GM19025 (cell line): ENCODE data around the gene SNX3.
"Not testable (repeated sequence)": the region's sequence is repeated elsewhere in the genome, so short reads cannot be mapped to it uniquely, and the experiment has no call there.

Source experiments
- ATAC-seq: cut with Tn5 transposase; IDR thresholded peaks from one replicate; pipeline ENCODE4 v1.9.1; 2021; ENCODE audit warnings: mild to moderate bottlenecking, low read depth, moderate library complexity; ENCODE audit not compliant: unreplicated experiment

Gene SNX3

DNA sequence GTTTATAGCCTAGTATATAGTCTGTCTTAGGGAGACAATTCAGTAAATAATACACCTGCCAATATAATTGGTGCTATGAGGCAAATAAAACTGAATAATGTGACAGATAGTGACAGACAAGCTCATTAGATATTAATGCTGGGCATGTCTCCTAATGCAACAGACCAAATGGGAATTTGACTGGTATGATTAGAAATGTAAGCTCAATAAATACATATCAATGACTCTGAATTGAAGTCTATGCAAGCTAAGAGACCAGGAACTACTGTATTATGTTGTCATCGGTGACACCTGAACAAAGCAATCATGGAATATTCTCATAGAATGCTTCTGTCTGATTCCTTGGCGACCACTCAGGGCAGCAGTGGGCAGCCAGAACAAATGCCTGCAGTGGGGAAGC is 2.5 kb upstream of the SNX3 start:
- no peak for ATAC-seq

DNA sequence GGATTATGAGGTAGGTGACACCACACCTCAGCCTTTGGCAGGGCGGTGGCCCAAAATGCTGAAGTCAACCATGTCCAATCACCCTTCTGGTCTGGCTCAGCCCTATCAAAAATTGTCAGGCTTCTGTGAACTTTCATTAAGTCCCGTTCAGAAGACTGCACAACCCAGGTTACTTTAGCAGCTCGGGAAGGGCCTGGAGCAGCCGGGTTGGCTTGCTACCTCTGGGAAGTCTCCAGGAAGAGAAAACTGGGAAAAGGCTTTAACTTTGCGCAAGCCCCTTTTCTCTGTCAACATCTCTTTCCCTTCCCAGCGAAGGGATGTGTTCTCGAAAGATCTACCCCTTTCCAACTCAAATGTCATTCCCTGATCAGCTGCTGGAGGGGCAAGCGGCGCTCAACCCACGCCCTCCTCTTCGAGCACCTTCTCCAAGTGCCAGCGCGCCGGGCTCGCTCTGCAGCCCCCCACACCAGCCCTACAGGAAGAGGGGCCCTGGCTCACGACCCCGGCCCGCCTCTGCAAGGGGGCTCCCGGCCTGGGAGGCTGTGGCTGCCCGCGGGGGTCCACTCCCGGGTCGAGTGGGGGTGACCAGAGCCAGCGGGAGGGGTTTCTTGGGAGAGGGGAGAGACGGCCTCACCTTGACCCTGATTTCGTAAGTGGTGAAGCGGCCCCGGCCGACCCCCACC is 573 bp downstream of the SNX3 start:
- ATAC-seq: peak; percentile 1

DNA sequence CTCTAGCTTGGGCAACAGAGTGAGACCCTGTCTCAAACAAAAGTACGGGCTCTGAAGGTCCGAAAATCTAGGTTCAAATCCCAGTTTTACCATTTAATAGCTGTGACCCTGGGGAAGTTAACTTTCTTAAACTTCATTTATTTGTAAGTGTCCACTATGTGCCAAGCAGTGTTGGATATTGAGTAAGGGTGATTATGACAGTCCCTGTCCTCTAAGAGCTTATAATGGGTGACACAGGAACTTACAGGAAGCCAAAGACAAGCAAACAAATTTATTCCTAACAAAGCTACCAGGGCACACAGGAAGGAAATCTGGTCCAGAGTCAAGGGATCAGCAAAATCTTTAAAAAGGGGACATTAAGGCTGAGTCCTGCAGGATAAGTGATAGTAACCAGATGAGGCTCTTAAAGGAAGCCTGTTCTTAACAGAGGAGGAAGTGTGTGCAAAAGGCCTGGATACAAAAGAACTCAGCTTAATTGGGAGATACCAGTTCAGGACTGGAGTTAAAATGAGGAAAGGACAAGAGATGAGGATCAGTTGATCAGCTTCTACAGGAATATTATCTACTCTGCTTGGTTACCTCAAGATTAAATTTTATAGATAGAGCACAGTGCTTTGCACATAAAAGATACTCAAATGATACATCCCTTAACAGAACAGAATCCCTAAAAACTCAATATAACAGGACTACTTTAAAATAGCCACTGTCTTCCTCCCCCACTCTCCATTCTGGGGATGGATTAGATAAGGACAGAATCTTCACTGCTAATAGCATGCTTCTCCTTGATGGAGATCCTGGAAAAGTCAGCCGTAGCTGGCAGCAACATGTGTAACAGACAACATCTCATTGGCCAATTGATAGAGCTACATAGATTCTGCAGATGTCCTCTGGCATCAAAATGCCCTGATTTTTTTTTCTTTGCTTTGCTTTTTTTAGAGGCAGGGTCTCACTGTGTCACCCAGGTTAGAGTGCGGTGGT is 6.1 kb downstream of the SNX3 start:
- ATAC-seq: no peak

DNA sequence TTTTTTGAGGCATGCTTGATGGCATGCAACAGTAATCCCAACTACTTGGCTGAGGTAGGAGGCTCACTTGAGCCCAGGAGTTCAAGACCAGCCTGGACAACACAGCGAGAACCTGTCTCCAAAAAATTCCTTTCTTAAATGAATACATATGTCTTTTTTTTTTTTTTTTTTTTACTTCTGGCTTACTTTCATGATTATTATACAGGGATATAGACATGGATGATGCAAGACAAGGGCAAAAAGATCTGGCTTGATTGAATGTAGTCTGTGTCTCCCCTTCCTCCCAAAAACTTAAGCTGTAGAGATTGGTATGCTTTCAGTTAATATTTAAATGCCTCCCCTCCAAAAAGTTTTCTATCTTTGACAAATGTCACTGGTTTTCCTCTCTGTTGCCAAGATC is 7.6 kb downstream of the SNX3 start:
- ATAC-seq: no peak

DNA sequence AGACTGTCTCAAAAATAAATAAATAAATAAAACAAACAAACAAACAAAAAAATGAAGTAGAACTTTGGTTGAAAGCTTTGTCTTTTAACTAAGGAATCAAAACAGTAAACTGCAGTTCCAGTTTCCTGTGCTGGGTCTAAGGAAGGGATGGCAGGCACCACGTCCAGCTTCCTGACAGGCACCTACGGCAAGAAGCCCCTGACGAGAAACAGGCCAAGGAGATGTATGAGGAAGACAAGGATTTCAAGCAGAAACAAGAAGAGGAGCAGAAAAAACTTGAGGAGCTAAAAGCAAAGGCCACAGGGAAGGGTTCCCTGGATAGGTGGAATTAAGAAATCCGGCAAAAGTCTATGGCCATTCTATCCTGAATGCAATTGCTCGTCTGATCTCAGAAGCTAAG is 8.8 kb downstream of the SNX3 start:
- ATAC-seq: no peak

DNA sequence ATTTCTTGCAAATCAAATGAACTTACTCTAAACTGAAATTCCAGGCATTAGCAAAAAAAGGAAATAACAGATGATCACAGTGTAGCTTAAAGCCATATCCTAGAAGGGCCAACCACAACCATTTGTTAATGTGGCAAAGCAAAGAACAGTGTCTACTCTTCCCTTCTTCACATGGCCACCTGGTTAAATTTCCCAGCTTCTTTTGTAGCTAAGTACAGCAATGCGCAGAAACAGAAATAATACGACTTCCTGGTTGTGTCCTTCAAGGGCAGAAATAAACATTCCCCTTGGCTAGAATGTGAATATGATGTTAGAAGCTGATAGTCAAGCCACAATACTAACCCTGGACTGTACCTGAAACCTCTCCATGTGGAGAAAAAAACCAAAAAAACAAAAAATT is 9.6 kb downstream of the SNX3 start:
- no peak for ATAC-seq

DNA sequence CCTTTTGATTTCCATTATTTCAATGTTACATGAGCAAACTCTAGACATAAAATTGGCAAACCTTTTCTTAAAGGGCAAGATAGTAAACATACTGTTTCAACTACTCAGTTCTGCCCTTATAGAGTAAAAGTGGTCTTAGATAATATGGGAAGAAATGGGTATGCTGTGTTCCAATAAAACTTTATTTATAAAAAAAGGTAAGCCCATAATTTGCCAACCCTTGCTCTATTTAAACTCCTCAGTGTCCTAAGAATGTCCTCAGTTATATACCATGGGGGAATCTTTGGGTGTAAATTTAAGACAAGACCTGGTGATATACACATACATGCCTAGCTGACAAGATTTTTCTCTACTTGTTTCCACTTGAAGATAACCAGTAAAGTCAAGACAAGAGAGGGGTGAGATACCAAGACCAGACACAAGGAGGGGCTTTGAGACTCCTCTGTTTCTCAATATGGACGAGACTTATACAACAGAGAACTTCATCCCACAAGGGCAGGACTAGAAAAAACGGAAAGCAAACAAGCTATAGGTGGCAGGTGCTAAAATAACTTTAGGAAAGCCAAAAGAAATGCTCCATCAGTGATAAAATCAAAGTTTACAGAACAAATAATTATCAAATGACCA is 10.5 kb downstream of the SNX3 start:
- ATAC-seq: no peak

DNA sequence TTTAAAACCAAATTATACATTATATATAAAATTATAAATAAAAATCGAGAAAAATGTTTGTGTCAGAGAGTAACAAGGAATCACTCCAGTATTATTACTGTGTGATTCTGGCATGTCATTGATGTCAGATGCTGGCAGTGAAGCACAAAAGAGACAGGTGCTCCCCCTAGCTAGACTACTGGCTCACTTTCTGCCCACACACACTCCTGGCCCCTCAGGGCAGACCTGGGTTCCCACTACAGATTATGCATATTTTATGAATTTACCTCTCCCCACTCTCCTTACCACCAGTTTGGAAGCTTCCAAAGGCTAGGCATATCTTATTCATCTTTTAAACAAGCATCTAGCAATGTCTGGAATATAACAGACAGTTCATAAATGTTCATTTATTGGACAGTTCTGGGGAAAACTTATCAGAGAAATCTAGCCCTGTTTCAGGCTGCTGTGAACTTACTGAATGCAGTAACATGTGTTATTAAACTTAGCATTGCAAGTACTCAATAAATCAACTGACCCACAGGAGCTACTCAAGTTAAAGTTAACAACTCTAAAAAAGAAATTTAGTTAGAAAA is 12.8 kb downstream of the SNX3 start:
- ATAC-seq: no peak

DNA sequence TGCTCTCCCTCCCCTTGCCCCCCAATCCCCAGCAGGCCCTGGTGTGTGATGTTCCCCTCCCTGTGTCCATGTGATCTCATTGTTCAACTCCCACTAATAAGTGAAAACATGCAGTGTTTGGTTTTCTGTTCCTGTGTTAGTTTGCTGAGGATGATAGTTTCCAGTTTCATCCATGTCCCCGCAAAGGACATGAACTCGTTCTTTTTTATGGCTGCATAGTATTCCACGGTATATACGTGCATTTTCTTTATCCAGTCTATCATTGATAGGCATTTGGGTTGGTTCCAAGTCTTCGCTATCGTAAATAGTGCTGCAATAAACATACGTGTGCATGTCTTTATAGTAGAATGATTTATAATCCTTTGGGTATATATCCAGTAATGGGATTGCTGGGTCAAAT is 15.7 kb downstream of the SNX3 start:
- not testable (repeated sequence) for ATAC-seq

DNA sequence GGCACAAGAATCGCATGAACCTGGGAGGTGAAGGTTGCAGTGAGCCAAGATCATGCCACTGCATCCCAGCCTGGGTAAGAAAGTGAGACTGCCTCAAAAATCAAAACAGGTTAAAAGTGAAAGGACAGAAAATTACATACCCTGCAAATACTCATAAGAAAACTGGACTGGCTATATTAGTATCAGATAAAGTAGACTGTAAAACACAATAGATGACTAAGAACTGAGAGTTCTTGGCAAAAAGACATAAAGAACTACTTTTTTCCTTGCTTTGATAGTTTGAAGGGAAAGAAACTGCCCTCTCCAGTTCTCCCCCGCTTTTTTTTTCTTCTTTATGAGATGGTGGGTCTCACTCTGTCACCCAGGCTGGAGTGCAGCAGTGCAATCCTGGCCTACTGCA is 17.0 kb downstream of the SNX3 start:
- ATAC-seq: no peak

DNA sequence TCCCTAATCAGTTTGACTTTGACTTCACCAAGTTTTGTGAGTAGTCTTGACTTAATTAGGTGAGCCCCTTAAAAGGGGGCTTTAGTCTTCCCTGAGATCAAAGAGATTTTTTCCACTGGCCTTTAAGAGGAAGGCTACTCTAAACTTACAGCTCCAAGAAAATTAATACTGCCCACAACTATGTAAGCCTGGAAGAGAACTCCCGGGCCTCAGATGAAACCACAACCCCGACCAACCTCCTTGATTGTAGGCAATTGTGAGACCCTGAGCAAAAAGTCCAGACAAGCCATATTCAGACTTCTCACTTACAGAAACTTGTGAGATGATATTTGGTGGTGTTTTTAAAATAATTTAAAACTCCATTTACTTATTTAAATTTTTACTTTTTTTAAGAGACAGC is 18.1 kb downstream of the SNX3 start:
- ATAC-seq: no peak

DNA sequence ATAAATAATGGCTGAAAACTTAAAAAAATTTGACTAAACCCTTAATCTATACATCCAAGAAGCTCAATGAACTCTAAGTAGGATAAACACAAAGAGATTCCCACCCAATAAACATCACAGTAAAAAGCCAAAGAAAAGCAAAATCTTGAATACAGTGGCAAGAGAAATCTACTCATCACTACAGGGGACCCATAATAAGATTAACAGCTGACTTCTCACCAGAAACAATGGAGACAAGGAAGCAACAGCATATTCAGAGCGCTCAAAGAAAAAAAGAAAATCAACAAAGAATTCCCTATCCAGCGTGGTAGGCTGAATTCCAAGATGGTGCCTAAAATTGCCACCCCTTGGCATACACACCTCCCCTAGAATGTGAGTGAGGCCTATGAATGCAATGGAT is 18.6 kb downstream of the SNX3 start:
- no peak for ATAC-seq

DNA sequence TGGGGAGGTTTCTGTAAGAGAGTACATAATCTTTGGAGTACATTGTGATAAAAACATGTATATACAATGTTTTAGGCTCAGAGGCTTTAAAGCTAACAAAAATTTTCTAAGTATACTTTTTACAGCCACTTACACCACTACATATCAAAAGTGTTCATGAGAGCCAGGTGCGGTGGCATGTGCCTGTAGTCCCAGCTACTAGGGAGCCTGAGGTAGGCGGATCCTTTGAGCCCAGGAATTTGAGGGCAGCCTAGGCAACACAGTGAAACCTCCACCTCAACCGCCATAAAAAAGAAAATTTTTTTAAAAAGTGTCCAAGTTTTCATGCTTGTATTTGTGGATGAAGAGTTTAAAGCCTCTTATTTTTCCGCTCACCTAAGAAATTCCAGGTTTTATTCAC is 22.5 kb downstream of the SNX3 start:
- no peak for ATAC-seq

DNA sequence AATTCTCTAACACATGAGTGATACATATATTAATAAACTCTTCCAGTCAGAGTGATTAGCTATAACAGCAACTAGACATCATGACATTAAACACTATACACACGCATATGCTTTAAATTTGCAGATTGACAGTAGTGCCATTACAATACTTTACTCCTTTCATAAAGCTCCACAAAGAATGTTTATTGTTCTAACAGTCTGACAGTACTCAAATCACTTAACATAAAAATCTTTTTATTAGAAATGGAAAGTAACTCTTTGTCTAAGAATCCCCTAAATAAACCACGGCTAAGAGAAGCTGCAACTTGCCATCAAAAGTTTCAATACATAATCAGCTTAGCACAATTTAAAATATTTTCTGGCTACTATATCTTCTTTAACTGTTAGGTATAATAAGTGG is 24.0 kb downstream of the SNX3 start:
- ATAC-seq: no peak

DNA sequence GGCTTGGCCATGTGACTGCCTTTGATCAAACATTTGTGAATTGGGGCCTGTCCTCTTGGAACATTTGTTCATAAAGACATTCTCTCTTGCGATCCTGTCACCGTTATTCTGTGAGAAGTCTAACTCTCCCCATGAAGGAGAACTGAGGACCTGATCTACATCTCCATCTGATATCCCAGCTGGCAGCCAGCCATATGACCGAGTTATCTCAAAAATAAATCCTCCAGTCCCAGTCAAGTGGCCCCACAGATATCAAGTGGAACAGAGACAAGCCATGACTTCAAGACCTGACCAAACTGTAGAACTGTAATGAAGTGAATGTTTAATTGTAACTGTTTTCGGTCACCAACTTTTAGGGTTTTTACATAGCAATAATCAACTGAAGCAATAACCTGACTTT is 25.7 kb downstream of the SNX3 start:
- ATAC-seq: no peak

DNA sequence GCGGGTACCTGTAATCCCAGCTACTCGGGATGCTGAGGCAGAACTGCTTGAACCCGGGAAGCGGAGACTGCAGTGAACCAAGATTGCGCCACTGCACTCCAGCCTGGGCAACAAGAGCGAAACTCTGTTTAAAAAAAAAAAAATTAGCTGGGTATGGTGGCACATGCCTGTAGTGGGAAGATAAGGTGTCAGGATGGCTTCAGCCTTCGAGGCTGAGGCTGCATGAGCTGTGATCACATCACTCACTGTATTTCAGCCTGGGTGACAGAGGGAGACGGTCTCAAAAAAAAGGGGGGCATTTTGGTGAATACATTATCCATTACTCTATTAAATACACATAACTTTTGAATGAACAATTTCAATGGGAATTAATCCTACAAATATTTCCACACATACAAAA is 32.4 kb downstream of the SNX3 start:
- ATAC-seq: no peak

DNA sequence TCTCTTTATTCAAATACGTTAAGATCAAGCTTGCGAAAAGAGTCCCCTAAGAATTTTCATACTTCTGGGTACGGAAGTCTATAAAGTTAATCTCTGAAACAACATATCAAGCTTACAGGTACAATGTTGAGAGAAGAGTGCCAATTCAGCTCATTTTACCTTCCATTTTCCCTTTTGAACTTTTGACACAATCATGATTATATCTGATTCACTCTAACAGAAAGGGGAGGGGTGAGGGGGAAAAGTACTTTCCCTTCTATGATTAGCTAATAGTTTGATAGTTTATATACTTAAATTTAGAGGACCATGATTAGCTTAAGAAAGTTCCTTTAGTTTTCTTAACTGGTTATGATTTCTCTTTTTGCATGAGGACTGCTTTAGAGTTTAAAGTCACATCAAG is 33.5 kb downstream of the SNX3 start:
- no peak for ATAC-seq

DNA sequence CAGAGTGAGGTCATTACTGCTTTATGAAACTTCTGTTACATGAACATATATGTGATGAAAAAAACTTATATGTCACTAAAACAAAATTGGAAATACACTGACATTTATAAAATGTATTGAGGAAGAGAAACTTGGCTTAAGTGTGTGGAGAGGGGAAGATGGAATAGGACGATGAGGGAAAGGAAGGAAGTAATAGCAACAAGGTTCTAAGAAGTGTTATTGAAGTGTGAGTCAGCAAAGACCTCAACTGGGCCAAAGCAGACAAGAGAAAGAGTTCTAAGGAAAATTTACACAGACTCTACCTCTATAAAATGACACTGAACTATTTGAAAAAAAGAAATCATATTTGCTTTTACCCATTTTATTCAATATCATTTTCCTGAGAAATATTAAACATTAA is 38.3 kb downstream of the SNX3 start:
- no peak for ATAC-seq

DNA sequence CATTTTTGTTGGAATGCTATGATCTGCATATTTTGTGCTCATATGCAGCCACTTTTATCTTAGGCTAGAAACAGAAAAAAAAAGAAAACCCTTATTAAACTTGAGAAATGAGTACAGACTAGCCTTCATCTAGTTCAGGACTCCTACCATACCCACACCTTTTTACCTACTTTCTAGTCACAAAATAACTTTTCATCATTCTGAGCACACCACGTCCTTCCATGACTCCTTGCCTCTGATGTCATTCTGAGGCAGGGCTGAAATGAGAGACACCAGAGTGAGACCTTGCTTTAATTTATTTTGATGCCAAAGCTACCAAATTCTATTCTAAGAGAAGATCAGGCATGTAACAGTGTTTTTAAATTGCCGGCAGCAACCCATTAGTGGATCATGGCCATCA is 38.8 kb downstream of the SNX3 start:
- ATAC-seq: no peak

DNA sequence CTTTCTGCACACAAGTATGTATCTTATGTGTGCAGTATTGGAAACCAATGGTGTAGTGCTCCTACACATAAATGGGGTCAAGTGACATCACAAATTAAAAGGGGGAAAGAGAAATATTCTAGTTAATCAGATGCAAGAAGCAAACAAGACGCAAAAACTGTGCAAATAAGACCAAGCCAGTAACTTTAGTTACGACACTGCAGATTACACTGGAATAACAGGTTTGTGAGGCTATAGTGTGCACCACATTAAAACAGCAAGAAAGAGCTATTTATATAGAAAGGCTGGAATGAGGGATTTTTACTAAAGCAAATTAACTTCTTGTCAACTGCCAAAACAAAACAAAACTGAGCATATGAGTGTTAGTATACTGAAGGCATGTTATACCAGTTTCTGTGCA is 49.2 kb downstream of the SNX3 start:
- ATAC-seq: no peak

DNA sequence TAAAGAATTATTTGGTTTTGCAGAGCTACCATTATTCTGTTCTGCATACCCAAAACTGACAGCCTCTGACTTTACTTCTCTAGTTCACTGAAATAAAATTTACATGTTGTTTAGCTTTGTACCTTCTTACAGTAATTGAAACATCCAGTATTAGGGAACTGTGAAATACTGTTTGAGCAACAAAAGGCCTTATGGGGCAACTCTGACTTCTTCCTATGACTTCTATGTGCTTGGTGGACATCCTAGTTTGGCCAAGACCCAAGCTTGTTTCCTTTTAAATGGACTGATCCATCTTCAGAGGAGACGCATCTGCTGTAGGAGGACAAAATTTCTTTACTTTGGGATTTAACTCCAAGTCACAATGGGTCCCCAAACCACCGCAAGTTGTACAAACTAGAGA is 50.3 kb downstream of the SNX3 start:
- no peak for ATAC-seq
